Sigmoid colon (tissue), 4 donors: ENCODE data around the gene TTC32.
"Not testable (repeated sequence)": the region's sequence is repeated elsewhere in the genome, so short reads cannot be mapped to it uniquely, and the experiment has no call there.

Source experiments
- CTCF ChIP-seq, 4 experiments: fragments of 450-650 bp in 3 of 4; fragments of 200-600 bp in 1 of 4; IDR thresholded peaks; one replicate each; pipeline ENCODE4 v1.5.1; 2016 to 2019; ENCODE audit warnings: antibody characterized with exemption in 4 of 4, mild to moderate bottlenecking in 3 of 4, moderate library complexity in 2 of 4
- EP300 ChIP-seq, 4 donors: sonication (generic); formaldehyde crosslinking; IDR thresholded peaks; one replicate each; pipeline ENCODE4 v1.6.1; 2017; ENCODE audit warnings: antibody characterized with exemption in 4 of 4
- POLR2AphosphoS5 ChIP-seq, 4 donors: sonication (generic); formaldehyde crosslinking; IDR thresholded peaks; one replicate each; pipeline ENCODE4 v1.6.1; 2017; ENCODE audit warnings: antibody characterized with exemption in 4 of 4

DNA sequence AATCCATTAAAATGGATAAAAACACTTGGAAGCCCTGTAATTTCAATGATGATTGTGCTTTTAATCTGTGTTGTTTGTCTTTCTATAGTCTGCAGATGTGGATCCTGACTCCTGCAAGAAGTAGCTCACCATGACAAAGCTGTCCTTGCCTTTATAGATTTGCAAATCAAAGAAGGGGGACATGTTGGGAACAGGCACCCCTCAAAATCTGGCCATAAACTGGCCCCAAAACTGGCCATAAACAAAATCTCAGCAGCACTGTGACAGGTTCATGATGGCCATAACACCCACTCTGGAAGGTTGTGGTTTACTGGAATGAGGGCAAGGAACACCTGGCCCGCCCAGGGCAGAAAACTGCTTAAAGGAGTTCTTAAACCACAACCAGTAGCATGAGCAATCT lies 26.0 kb upstream of the TTC32 start:
- TF ChIP-seq CTCF, EP300, POLR2AphosphoS5 (IDR thresholded peaks at IDR 0.05): not testable (repeated sequence)
